Endodermal cell (in vitro differentiated cells): ENCODE results near the gene LRRK1. TPM values are rescaled to one million over a fixed set of nuclear protein-coding genes. Genes with fewer than 3 reads are reported as not detected.
"Not testable (repeated sequence)": the region's sequence is repeated elsewhere in the genome, so short reads cannot be mapped to it uniquely, and the experiment has no call there.

Experiments used
- DNase-seq: peaks from one replicate; pipeline ENCODE4 v3.0.0-alpha.2; 2017
- H3K27ac ChIP-seq: 2 replicates; pipeline ENCODE4 v1.5.1; 2013; ENCODE audit warnings: mild to moderate bottlenecking, low read depth, low read length, moderate library complexity
- H3K27me3 ChIP-seq: 2 replicates; pipeline ENCODE4 v1.6.1; 2013; ENCODE audit warnings: mild to moderate bottlenecking, low read length, moderate library complexity; ENCODE audit not compliant: insufficient read depth, control insufficient read depth, poor library complexity, severe bottlenecking
- H3K36me3 ChIP-seq: 2 replicates; pipeline ENCODE4 v1.7.0; 2013; ENCODE audit warnings: mild to moderate bottlenecking, low read length, moderate library complexity; ENCODE audit not compliant: control insufficient read depth, insufficient read depth
- H3K4me1 ChIP-seq: one replicate; pipeline ENCODE4 v1.7.0; 2013; ENCODE audit warnings: low read length; ENCODE audit not compliant: control insufficient read depth, insufficient read depth
- H3K4me3 ChIP-seq: 2 replicates; pipeline ENCODE4 v1.5.1; 2013; ENCODE audit warnings: mild to moderate bottlenecking, low read length, moderate library complexity
- H3K9ac ChIP-seq: 2 replicates; pipeline ENCODE4 v1.6.1; 2013; ENCODE audit warnings: mild to moderate bottlenecking, low read length, moderate library complexity; ENCODE audit not compliant: poor library complexity, severe bottlenecking; ENCODE audit errors: extremely low read depth
- H3K9me3 ChIP-seq: 2 replicates; pipeline ENCODE4 v1.6.1; 2013; ENCODE audit warnings: mild to moderate bottlenecking, low read length, moderate library complexity; ENCODE audit not compliant: control insufficient read depth
- H3K27ac Mint-ChIP-seq: 2 replicates; pipeline ENCODE4 v1.8.0; 2020; ENCODE audit warnings: mixed read lengths
- H3K27me3 Mint-ChIP-seq: 2 replicates; pipeline ENCODE4 v1.8.0; 2021; ENCODE audit warnings: mild to moderate bottlenecking, mixed read lengths; ENCODE audit not compliant: insufficient read depth
- H3K36me3 Mint-ChIP-seq: 2 replicates; pipeline ENCODE4 v1.8.0; 2020; ENCODE audit warnings: low read depth, mixed read lengths
- H3K4me1 Mint-ChIP-seq: 2 replicates; pipeline ENCODE4 v1.8.0; 2020; ENCODE audit warnings: mixed read lengths
- H3K4me3 Mint-ChIP-seq: 2 replicates; pipeline ENCODE4 v1.8.0; 2020; ENCODE audit warnings: mild to moderate bottlenecking, moderate library complexity, mixed read lengths
- H3K9me3 Mint-ChIP-seq: 2 replicates; pipeline ENCODE4 v1.8.0; 2020; ENCODE audit warnings: mild to moderate bottlenecking, mixed read lengths
- WGBS, 2 experiments: methylation state at CpG; one replicate each; pipeline versions ENCODE4 v1.1.5 to v1.1.7; 2013; ENCODE audit warnings: missing lambda C conversion rate in 2 of 2, mixed read lengths in 1 of 2; ENCODE audit not compliant: insufficient coverage in 1 of 2, insufficient read length in 1 of 2; 5-methylcytosine and 5-hydroxymethylcytosine counted together
- total RNA-seq, 2 donors: library from RNA; stranded (reverse); fragmentation: NEBNext Ultra II Directional in 1 of 2; extraction: Animal tissue kit (Norgen Biotek cat#: 25700) in 1 of 2; gene quantifications; 2 replicates in 1 of 2; 3 replicates in 1 of 2; pipeline ENCODE4 v1.2.1, GENCODE V29; 2021
- TF ChIP-seq, protein P1 (sequence below): fragments of 200-600 bp; sonication (generic); conservative IDR thresholded peaks from 2 replicates; pipeline ENCODE4 v1.5.0; 2021; ENCODE audit warnings: antibody characterized with exemption, mild to moderate bottlenecking

Gene LRRK1
- total RNA-seq, 2 donors from 2014 or later: 2.7 to 5.1 TPM

DNA sequence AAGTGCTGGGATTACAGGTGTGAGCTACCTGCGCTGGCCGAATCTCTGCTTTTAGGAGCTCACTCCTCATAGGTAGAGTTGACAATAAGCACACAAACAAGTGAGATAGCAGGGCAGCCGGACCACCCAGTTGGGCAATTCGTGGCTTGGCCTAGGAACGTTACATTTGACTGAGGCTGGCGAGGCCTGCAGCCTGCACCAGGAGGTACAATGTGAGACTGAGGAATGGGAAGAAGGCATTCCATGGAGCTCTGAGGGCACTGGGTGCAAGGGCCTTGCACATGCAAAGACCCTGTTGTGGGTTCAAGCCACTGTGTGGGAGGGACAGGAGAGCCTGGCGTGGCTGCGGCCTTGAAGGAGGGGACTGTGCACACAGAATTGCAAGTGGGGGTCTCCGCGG lies 152.5 kb downstream of the LRRK1 start:
- Mint-ChIP-seq H3K27ac (no peak overlapping the region), H3K27me3 (peaks cover 4% of the 10 kb centered on the region), H3K4me1 (peaks cover 25% of the 10 kb centered on the region), H3K4me3 (no peak overlapping the region), H3K36me3 (peaks cover 15% of the 10 kb centered on the region), H3K9me3 (peaks cover 28% of the 10 kb centered on the region)
- DNase-seq: no peak
- Histone ChIP-seq H3K27me3 (no peaks in the 10 kb centered on the region), H3K9ac (no peak overlapping the region), H3K36me3 (no peaks in the 10 kb centered on the region), H3K9me3 (no peaks in the 10 kb centered on the region), H3K4me1 (no peaks in the 10 kb centered on the region), H3K27ac (no peak overlapping the region), H3K4me3 (no peak overlapping the region)
- TF ChIP-seq, protein P1, sequence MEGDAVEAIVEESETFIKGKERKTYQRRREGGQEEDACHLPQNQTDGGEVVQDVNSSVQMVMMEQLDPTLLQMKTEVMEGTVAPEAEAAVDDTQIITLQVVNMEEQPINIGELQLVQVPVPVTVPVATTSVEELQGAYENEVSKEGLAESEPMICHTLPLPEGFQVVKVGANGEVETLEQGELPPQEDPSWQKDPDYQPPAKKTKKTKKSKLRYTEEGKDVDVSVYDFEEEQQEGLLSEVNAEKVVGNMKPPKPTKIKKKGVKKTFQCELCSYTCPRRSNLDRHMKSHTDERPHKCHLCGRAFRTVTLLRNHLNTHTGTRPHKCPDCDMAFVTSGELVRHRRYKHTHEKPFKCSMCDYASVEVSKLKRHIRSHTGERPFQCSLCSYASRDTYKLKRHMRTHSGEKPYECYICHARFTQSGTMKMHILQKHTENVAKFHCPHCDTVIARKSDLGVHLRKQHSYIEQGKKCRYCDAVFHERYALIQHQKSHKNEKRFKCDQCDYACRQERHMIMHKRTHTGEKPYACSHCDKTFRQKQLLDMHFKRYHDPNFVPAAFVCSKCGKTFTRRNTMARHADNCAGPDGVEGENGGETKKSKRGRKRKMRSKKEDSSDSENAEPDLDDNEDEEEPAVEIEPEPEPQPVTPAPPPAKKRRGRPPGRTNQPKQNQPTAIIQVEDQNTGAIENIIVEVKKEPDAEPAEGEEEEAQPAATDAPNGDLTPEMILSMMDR: no peak
- 87 to 91% methylated on average over 10 of the region's 10 CpGs for WGBS, 2 experiments

DNA sequence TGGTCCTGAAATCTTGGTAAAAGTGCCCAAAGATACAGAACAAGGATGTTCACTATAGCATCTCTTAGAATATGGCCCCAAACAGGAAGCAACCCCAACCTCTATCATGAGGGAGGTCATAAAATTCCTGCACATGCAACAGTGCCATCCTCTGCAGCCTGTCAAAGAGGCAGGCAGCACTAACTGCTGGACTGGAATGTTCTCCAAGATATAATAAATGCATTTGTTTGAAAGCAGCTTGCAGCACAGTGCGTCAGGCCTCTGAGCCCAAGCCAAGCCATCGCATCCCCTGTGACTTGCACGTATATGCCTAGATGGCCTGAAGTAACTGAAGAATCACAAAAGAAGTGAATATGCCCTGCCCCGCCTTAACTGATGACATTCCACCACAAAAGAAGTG lies 153.1 kb downstream of the LRRK1 start:
- H3K27ac Mint-ChIP-seq, H3K4me1 ChIP-seq, H3K27me3 ChIP-seq, DNase-seq, H3K27me3 Mint-ChIP-seq, H3K9ac ChIP-seq, H3K27ac ChIP-seq, H3K4me3 ChIP-seq, H3K36me3 ChIP-seq, H3K4me3 Mint-ChIP-seq, H3K9me3 ChIP-seq: not testable (repeated sequence)
- Mint-ChIP-seq H3K36me3 (peaks cover 15% of the 10 kb centered on the region), H3K9me3 (peaks cover 28% of the 10 kb centered on the region), H3K4me1 (peaks cover 29% of the 10 kb centered on the region)
- WGBS, 2 experiments: 92 to 96% methylated on average over 2 to 4 of the region's 4 CpGs

DNA sequence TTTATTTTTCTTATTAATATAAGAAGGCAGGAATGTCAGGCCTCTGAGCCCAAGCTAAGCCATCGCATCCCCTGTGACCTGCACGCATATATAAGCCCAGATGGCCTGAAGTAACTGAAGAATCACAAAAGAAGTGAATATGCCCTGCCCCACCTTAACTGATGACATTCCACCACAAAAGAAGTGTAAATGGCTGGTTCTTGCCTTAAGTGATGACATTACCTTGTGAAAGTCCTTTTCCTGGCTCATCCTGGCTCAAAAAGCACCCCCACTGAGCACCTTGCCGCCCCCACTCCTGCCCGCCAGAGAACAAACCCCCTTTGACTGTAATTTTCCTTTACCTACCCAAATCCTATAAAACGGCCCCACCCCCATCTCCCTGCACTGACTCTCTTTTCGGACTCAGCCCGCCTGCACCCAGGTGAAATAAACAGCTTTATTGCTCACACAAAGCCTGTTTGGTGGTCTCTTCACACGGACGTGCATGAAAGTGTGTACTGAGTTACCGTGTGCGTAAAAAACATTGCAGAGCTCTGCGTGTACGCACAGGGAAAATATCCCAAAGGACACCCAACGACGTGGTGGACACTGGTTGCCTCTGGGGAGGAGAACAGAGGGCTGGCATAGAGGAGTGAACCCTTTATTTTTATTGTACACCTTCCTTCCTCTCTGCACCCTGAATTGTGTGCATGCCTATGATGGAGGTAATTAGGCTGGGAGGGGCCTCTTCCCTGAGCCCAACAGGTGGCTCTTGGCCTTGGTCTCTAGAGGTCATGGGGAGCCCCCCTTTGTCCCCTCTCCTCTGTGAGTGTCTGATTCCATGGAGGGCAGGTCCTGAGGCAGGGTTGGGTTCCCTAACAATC lies 158.9 kb downstream of the LRRK1 start:
- not testable (repeated sequence) for H3K4me3 ChIP-seq, H3K27ac ChIP-seq, H3K36me3 ChIP-seq, H3K4me3 Mint-ChIP-seq, H3K9ac ChIP-seq, H3K9me3 ChIP-seq, H3K27me3 ChIP-seq, H3K36me3 Mint-ChIP-seq, H3K27me3 Mint-ChIP-seq, H3K4me1 ChIP-seq
- WGBS, 2 experiments: 59 to 70% methylated on average over 9 to 15 of the region's 15 CpGs
- DNase-seq: peak; percentile 72
- Mint-ChIP-seq H3K27ac (peak overlapping the region; percentile 80), H3K4me1 (peaks cover 21% of the 10 kb centered on the region), H3K9me3 (peaks cover 14% of the 10 kb centered on the region)

DNA sequence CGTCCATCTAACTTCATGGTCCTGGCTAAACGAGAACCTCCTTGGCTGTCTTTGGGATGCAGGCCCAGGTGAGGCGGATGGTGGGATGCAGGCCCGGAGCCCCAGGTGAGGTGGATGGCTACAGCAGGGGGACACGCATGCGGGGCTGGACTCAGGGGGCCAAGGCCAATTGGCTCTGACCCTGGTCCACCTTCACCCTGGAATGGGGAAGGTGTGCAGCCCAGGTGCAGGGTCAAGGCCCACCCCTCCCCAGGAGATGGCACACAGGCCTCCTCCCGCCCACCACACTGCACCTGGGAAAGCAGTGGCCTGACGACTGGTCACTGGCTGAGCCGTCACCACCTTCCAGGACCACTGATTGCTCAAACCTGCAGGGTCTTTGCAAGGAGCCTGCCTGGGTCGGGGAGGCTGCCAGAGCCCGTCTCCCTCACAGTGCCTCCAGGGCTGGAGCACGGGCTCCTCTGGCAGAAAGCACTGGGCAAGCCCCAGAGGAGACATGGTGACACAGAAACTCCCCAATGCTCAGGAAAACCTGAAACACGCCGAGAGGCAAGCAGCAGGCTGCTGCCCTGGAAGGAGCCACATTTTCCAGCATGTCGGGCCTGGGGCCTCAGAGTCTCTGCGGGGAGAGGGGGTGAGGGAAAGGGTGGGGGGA lies 159.6 kb downstream of the LRRK1 start:
- Mint-ChIP-seq H3K4me3 (no peak overlapping the region), H3K4me1 (peaks cover 21% of the 10 kb centered on the region), H3K27ac (no peak overlapping the region), H3K9me3 (peaks cover 6% of the 10 kb centered on the region), H3K36me3 (peaks cover 2% of the 10 kb centered on the region), H3K27me3 (peaks cover under 1% of the 10 kb centered on the region)
- Histone ChIP-seq H3K9me3 (no peaks in the 10 kb centered on the region), H3K36me3 (no peaks in the 10 kb centered on the region), H3K9ac (no peak overlapping the region), H3K4me1 (no peaks in the 10 kb centered on the region), H3K27ac (no peak overlapping the region), H3K4me3 (no peak overlapping the region), H3K27me3 (no peaks in the 10 kb centered on the region)
- WGBS, 2 experiments: 82 to 96% methylated on average over 5 to 16 of the region's 16 CpGs
- DNase-seq: peak; percentile 66
- TF ChIP-seq, protein P1: no peak
